Measurements from ENCODE around the gene CPS1. TPM values are rescaled to one million over a fixed set of nuclear protein-coding genes. Genes with fewer than 3 reads are reported as not detected.

CPS1 gene
- total RNA-seq, 1 donor from 2014 or later: 4.6 TPM

- H3K36me3 Mint-ChIP-seq (ENCODE audit: low read depth): no peaks in the 10 kb centered on the region
- no peak overlapping the region for H3K4me3 Mint-ChIP-seq (ENCODE audit: unreplicated experiment)
- H3K9me3 Mint-ChIP-seq (ENCODE audit: low read depth): no peaks in the 10 kb centered on the region
- no peak overlapping the region for H3K27ac Mint-ChIP-seq (ENCODE audit: unreplicated experiment)
- no peak for DNase-seq (ENCODE audit: low spot score)
- no peak for TF ChIP-seq CTCF (IDR thresholded peaks at IDR 0.05)
- H3K4me1 Mint-ChIP-seq (ENCODE audit: low read depth): no peaks in the 10 kb centered on the region
- H3K27me3 Mint-ChIP-seq (ENCODE audit: low read depth): peaks cover 2% of the 10 kb centered on the region
These were observed 151.5 kb downstream of the CPS1 start for GRCh38 chr2:210707900-210708299.

GRCh38 chr2:210713122-210713521, 156.7 kb downstream of the CPS1 start:
- no peak overlapping the region for H3K27ac Mint-ChIP-seq (ENCODE audit: unreplicated experiment)
- no peaks in the 10 kb centered on the region for H3K36me3 Mint-ChIP-seq (ENCODE audit: low read depth)
- no peaks in the 10 kb centered on the region for H3K4me1 Mint-ChIP-seq (ENCODE audit: low read depth)
- H3K27me3 Mint-ChIP-seq (ENCODE audit: low read depth): peaks cover 5% of the 10 kb centered on the region
- TF ChIP-seq CTCF (IDR thresholded peaks at IDR 0.05): no peak
- no peaks in the 10 kb centered on the region for H3K9me3 Mint-ChIP-seq (ENCODE audit: low read depth)
- no peak for DNase-seq (ENCODE audit: low spot score)
- no peak overlapping the region for H3K4me3 Mint-ChIP-seq (ENCODE audit: unreplicated experiment)

- no peak for DNase-seq (ENCODE audit: low spot score)
- Mint-ChIP-seq H3K27me3 (ENCODE audit: low read depth) (peaks cover 14% of the 10 kb centered on the region), H3K4me1 (ENCODE audit: low read depth) (no peaks in the 10 kb centered on the region), H3K36me3 (ENCODE audit: low read depth) (no peaks in the 10 kb centered on the region), H3K9me3 (ENCODE audit: low read depth) (no peaks in the 10 kb centered on the region), H3K4me3 (ENCODE audit: unreplicated experiment) (no peak overlapping the region), H3K27ac (ENCODE audit: unreplicated experiment) (no peak overlapping the region)
- no peak for TF ChIP-seq CTCF (IDR thresholded peaks at IDR 0.05)
These were observed 159.2 kb downstream of the CPS1 start for GRCh38 chr2:210715560-210716082.

GRCh38 chr2:210718503-210718902, 162.1 kb downstream of the CPS1 start:
- Mint-ChIP-seq H3K36me3 (ENCODE audit: low read depth) (no peaks in the 10 kb centered on the region), H3K27me3 (ENCODE audit: low read depth) (peaks cover 16% of the 10 kb centered on the region), H3K27ac (ENCODE audit: unreplicated experiment) (no peak overlapping the region), H3K4me3 (ENCODE audit: unreplicated experiment) (no peak overlapping the region), H3K4me1 (ENCODE audit: low read depth) (no peaks in the 10 kb centered on the region), H3K9me3 (ENCODE audit: low read depth) (no peaks in the 10 kb centered on the region)
- no peak for DNase-seq (ENCODE audit: low spot score)
- TF ChIP-seq CTCF (IDR thresholded peaks at IDR 0.05): no peak

- DNase-seq (ENCODE audit: low spot score): no peak
- H3K4me1 Mint-ChIP-seq (ENCODE audit: low read depth): no peaks in the 10 kb centered on the region
- H3K4me3 Mint-ChIP-seq (ENCODE audit: unreplicated experiment): no peak overlapping the region
- peaks cover 14% of the 10 kb centered on the region for H3K27me3 Mint-ChIP-seq (ENCODE audit: low read depth)
- no peak for TF ChIP-seq CTCF (IDR thresholded peaks at IDR 0.05)
- no peaks in the 10 kb centered on the region for H3K36me3 Mint-ChIP-seq (ENCODE audit: low read depth)
- H3K9me3 Mint-ChIP-seq (ENCODE audit: low read depth): no peaks in the 10 kb centered on the region
- H3K27ac Mint-ChIP-seq (ENCODE audit: unreplicated experiment): no peak overlapping the region
These were observed 165.7 kb downstream of the CPS1 start for GRCh38 chr2:210722092-210722491.
